H1 (cell line): ENCODE data around the gene TARDBP.

Experiments
- BCL11A ChIP-seq, 2 experiments: IDR thresholded peaks; one replicate each; pipeline ENCODE4 v1.6.1; 2011; ENCODE audit warnings: low read depth in 2 of 2, low read length in 2 of 2, mild to moderate bottlenecking in 2 of 2
- CEBPB ChIP-seq: IDR thresholded peaks from 2 replicates; pipeline ENCODE4 v1.6.1; 2012; ENCODE audit warnings: low read depth, low read length
- CTCF ChIP-seq, 3 experiments: IDR thresholded peaks; 1 replicate in 2 of 3; 2 replicates in 1 of 3; pipeline versions ENCODE4 v1.5.1 to v1.6.1; 2011; ENCODE audit warnings: low read length in 3 of 3, mild to moderate bottlenecking in 3 of 3, inconsistent platforms in 2 of 3, low read depth in 1 of 3, moderate library complexity in 1 of 3; ENCODE audit not compliant: insufficient read depth in 1 of 3; ENCODE audit errors: control extremely low read depth in 1 of 3
- EP300 ChIP-seq, 2 experiments: IDR thresholded peaks; 1 replicate in 1 of 2; 2 replicates in 1 of 2; pipeline ENCODE4 v1.6.1; 2011 to 2012; ENCODE audit warnings: low read depth in 2 of 2, low read length in 2 of 2, mild to moderate bottlenecking in 2 of 2, borderline replicate concordance in 1 of 2, inconsistent platforms in 1 of 2, moderate library complexity in 1 of 2
- EZH2 ChIP-seq: fragments of 200-600 bp; sonication (generic); IDR thresholded peaks from 2 replicates; pipeline ENCODE4 v1.7.1; 2012; ENCODE audit warnings: low read depth, mild to moderate bottlenecking, moderate library complexity, low read length, inconsistent platforms; ENCODE audit not compliant: severe bottlenecking
- FOSL1 ChIP-seq: IDR thresholded peaks from 2 replicates; pipeline ENCODE4 v1.6.1; 2011; ENCODE audit warnings: mild to moderate bottlenecking, low read depth, low read length, moderate library complexity; ENCODE audit not compliant: insufficient read depth
- PHF8 ChIP-seq: fragments of 200-600 bp; sonication (generic); conservative IDR thresholded peaks from 2 replicates; pipeline ENCODE4 v1.7.1; 2012; ENCODE audit warnings: low read depth, mild to moderate bottlenecking, inconsistent platforms, low read length, moderate library complexity
- POLR2A ChIP-seq, 2 experiments: IDR thresholded peaks; 1 replicate in 1 of 2; 2 replicates in 1 of 2; pipeline ENCODE4 v1.6.1; 2011; ENCODE audit warnings: low read depth in 2 of 2, low read length in 2 of 2, mild to moderate bottlenecking in 2 of 2; ENCODE audit errors: control extremely low read depth in 1 of 2
- POLR2AphosphoS5 ChIP-seq: IDR thresholded peaks from 2 replicates; pipeline ENCODE4 v1.6.1; 2011; ENCODE audit warnings: low read depth, low read length
- RFX5 ChIP-seq: IDR thresholded peaks from 2 replicates; pipeline ENCODE4 v1.6.1; 2011; ENCODE audit warnings: low read depth, low read length, improper control_type of control experiment, borderline replicate concordance
- TEAD4 ChIP-seq: IDR thresholded peaks from 2 replicates; pipeline ENCODE4 v1.6.1; 2012; ENCODE audit warnings: low read depth, low read length, inconsistent platforms, mixed read lengths

GRCh38 chr1:11024154-11024873, 11.9 kb downstream of the TARDBP start:
- TF ChIP-seq FOSL1 = no peak
- no peak for TF ChIP-seq CEBPB
- no peak for TF ChIP-seq CTCF (IDR thresholded peaks at IDR 0.05; ENCODE audit: control extremely low read depth in 1 of 3, insufficient read depth in 1 of 3, low read depth in 1 of 3, low read length in 3 of 3)
- peak in 1 of 2 experiments; percentile 36; a peak in 1 of 3 replicates for TF ChIP-seq POLR2A (IDR thresholded peaks at IDR 0.05; ENCODE audit: control extremely low read depth in 1 of 2, low read depth in 2 of 2, low read length in 2 of 2)
- TF ChIP-seq PHF8 = no peak
- TF ChIP-seq POLR2AphosphoS5 = no peak
- TF ChIP-seq EZH2 = no peak
- no peak for TF ChIP-seq RFX5
- TF ChIP-seq EP300 (IDR thresholded peaks at IDR 0.05; ENCODE audit: borderline replicate concordance in 1 of 2, low read depth in 2 of 2, low read length in 2 of 2) = no peak
- TF ChIP-seq BCL11A (IDR thresholded peaks at IDR 0.05; ENCODE audit: low read depth in 2 of 2, low read length in 2 of 2) = no peak
- no peak for TF ChIP-seq TEAD4
